GM20000 (cell line): Measurements from ENCODE around the gene PLCZ1.

ENCODE experiments used
- DNase-seq: peaks from one replicate; pipeline ENCODE4 v3.0.0; 2012; ENCODE audit warnings: low spot score
- TF ChIP-seq, protein P1 (sequence below): IDR thresholded peaks from 2 replicates; pipeline ENCODE4 v1.5.1; 2012; ENCODE audit warnings: mild to moderate bottlenecking, control low read depth; ENCODE audit errors: extremely low read depth, missing control alignments

PLCZ1 gene

GRCh38 chr12:18681818-18682217 lies 56.0 kb downstream of the PLCZ1 start:
- TF ChIP-seq, protein P1, sequence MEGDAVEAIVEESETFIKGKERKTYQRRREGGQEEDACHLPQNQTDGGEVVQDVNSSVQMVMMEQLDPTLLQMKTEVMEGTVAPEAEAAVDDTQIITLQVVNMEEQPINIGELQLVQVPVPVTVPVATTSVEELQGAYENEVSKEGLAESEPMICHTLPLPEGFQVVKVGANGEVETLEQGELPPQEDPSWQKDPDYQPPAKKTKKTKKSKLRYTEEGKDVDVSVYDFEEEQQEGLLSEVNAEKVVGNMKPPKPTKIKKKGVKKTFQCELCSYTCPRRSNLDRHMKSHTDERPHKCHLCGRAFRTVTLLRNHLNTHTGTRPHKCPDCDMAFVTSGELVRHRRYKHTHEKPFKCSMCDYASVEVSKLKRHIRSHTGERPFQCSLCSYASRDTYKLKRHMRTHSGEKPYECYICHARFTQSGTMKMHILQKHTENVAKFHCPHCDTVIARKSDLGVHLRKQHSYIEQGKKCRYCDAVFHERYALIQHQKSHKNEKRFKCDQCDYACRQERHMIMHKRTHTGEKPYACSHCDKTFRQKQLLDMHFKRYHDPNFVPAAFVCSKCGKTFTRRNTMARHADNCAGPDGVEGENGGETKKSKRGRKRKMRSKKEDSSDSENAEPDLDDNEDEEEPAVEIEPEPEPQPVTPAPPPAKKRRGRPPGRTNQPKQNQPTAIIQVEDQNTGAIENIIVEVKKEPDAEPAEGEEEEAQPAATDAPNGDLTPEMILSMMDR = no peak
- DNase-seq = no peak

DNA sequence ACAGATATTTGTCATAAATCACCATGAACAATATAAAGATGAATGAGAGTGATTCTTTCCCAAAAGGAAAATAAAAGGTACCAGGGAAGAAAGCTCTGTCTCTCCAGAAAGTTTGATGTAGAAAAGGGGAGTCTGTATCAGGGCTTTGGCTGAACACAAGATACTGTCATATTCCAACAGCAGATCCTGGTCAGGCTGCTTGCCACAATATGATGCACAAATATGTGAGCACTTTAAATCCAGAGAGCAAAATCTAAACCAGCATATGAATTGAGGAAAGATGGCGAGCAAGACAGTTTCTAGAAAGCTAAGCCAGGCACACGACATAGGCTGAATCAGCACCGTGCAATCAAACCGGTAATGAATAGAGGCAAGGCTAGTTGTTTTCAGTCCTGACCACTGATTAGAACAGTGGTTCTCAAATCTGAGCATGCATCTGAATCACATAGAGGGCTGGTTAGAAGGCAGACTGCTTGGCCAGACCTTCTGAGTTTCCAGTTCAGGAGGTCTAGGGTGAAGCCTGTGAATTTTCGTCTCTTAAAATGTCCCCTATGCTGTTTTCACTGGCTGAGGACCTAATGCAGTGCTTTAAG lies 60.7 kb downstream of the PLCZ1 start:
- no peak for DNase-seq
- TF ChIP-seq, protein P1 = no peak

DNA sequence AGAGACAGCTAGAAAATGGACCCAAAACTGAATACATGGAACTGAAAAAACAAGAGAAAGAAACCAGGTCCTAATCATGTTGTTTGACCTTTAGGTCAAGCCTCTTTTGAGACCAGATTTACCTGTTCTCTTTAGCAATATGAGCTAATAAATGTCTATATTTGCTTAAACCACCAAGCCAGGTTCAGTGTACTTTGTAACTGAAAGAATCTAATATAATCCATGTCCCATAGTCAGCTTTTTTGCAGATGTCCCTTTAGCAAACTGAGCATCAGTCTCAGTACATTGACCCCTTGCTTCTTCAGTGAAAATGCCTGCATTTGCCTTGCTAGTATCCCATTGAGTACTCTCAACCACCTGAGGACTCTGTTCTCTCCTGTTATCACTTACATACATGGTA lies 61.7 kb downstream of the PLCZ1 start:
- TF ChIP-seq, protein P1 = no peak
- DNase-seq = no peak

GRCh38 chr12:18658829-18659228 lies 79.0 kb downstream of the PLCZ1 start:
- no peak for DNase-seq
- TF ChIP-seq, protein P1 = no peak

GRCh38 chr12:18658179-18658578 lies 79.6 kb downstream of the PLCZ1 start:
- TF ChIP-seq, protein P1 = no peak
- DNase-seq = no peak

DNA sequence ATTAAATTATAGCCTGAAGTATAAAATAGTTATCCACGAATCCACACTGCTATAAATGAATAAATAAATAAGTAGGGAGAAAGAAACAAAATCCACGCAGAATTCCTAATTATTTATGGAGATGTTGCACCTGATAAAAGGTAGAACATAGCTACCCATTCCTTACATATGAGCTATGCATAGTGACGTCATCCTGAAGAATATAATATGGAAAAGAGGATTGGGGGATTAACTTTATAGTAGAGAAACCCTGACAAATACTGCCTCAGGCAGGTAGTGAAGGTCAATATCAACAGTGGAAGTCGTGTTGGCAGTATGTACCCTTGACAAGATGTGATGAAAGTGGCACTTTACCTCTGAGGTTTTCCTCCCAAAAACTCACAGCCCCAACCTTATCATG lies 82.5 kb downstream of the PLCZ1 start:
- TF ChIP-seq, protein P1 = no peak
- no peak for DNase-seq

DNA sequence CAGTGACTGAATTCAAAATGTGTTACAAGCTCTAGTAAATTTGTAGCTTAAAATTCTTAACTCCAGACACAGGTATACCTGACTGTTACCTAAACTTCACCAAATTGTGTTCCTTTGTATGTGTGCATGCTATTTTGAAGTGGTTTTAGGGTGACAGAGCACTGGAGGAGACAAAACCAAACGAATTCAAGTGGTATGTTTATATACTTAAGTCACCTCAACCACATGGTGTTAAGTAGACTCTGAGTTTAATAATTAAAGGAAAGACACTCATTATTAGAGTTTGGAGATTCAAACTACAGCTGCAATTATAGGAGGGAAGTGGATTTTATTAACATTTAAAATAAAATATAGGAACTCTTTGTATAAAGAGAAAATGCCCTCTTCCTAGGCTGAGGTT lies 84.3 kb downstream of the PLCZ1 start:
- no peak for DNase-seq
- TF ChIP-seq, protein P1 = no peak
